ENCODE measurements around the gene TATDN2. TPM values are rescaled to one million over a fixed set of nuclear protein-coding genes. Genes with fewer than 3 reads are reported as not detected.

Gene TATDN2
- polyA plus RNA-seq, 3 donors from 2014 or later = 8.4 to 27.7 (median 10.6) TPM

DNA sequence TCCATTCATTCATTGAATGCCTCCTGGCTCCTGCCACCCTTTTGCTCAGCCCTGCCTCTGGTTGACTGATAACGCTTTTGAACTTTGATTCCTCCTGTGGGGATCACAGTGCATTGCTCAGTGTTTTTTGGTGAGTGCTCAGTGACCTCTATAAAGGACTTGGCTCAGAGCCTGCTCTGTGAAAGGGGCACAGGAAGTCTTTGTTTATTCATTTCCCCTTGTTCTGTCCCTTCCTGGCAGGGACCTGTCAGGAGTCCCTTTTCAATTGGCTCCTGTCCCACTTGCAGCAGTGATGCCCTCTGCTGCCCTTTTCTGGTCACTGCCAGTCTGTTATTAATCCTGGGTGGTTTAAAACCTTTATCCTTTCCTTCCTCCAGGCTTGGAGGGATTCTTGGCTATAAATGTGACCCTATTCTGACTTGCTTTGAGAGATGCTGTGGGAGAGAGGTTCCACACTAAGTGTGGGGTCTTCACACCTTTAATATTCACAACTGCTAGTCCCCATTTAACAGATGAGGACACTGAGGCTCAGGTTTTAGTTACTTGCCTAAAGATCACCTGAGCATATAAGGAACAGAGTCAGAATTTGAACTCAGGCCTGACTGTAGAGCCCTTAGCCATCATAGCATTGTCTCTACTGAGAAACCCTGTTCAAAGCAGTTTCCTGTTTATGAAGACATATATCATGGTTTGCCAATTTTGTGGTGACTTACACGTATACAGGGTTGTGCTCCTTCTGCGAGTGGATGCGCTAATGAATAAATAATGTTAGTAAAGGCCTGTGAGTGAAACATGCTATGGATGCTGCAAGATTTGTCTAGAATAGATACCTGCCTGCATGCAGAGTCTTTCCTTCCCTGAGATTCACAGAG lies 23.2 kb upstream of the TATDN2 start:
- Mint-ChIP-seq H3K27me3 (ENCODE audit: low read depth in 3 of 3) (peaks cover 0 to 4% (median 3%) of the 10 kb centered on the region in 3 donors), H3K9me3 (no peaks in the 10 kb centered on the region), H3K4me1 (peaks cover 61 to 71% of the 10 kb centered on the region in 2 donors), H3K4me3 (peak overlapping the region; percentile 48 to 74 (median 59)), H3K36me3 (peaks cover 15 to 48% (median 21%) of the 10 kb centered on the region in 3 donors), H3K27ac (peak overlapping the region; percentile 70 to 88 (median 83))
- peak; percentile 57 to 64 (median 61) for DNase-seq

DNA sequence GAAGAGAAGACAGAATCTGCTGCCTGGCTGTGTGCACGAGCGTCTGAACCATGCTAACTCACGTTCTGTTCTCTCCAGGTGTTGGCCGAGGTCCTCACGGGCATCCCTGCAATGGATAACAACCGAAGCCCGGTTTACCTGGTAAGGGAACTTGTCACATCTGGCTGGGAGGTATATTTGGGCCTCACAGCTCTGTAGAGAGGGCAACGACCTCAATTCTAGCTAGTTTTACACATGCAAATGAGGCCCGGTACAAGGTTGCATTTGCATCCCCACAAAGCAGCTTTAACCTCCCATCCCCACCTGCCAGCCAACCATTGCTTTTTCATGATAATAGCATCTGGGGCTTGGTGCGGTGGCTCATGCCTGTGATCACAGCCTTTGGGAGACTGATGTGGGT lies 22.0 kb upstream of the TATDN2 start:
- Mint-ChIP-seq H3K27ac (no peak overlapping the region), H3K36me3 (peaks cover 15 to 45% (median 21%) of the 10 kb centered on the region in 3 donors), H3K4me3 (no peak overlapping the region), H3K27me3 (ENCODE audit: low read depth in 3 of 3) (peaks cover 0 to 3% (median 1%) of the 10 kb centered on the region in 3 donors), H3K4me1 (peaks cover 53 to 60% of the 10 kb centered on the region in 2 donors), H3K9me3 (no peaks in the 10 kb centered on the region)
- DNase-seq = no peak

DNA sequence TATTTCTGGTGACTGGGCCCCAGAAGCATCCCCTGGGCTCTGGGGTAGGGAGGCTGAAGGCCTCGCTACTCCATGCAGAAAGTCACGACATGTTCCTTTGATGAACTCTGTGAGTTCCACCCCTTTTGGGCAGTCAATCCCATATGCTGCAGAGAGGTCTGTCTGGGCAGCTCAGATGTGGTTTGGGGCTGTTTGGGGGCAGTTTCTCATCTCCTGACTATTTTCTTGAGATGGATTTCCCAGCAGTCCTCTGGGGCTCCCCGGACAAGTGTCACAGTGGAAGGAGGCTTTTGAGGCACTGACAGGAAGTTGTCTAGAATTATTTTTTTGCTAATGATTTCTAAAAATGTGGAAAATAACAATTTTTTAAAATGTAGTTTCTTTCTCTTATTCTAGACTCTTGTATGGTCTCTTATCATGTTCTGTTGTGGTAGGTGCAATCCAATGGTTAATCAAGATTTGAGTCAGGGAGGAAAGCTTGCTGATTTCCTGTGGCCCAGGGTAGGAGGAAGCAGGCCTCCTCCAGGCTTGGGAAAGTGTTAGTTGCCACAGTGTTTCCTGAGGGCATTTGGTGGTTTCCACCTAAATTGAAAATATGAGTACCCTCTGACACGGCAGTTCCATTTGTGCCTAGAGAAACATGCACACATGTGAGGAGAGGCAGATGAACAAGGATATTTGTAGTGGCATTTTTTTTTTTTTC lies 19.9 kb upstream of the TATDN2 start:
- Mint-ChIP-seq H3K36me3 (peaks cover 17 to 41% (median 24%) of the 10 kb centered on the region in 3 donors), H3K9me3 (no peaks in the 10 kb centered on the region), H3K4me1 (peaks cover 37 to 45% of the 10 kb centered on the region in 2 donors), H3K27ac (peak overlapping the region; percentile 56 to 91 (median 78)), H3K27me3 (ENCODE audit: low read depth in 3 of 3) (peaks cover 0 to 3% (median 1%) of the 10 kb centered on the region in 3 donors), H3K4me3 (peak overlapping the region in 1 of 5 donors; percentile 37)
- DNase-seq = peak in 1 of 3 donors; percentile 9

DNA sequence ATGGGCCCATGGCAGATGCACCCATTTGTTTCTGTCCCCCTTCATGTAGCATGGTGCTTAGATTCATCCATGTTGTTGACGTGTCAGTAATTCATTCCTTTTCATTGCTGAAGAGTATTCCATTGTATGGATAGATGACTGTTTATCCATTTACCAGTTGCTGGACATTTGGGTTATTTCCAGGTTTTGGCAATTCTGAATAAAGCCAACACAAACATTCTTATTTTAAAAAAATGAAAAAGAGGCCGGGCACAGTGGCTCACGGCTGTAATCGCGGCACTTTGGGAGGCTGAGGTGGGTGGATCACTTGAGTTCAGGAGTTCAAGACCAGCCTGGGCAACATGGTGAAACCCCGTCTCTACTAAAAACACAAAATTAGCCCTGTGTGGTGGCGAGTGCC lies 18.7 kb upstream of the TATDN2 start:
- Mint-ChIP-seq H3K4me3 (no peak overlapping the region), H3K9me3 (no peaks in the 10 kb centered on the region), H3K36me3 (peaks cover 13 to 39% (median 18%) of the 10 kb centered on the region in 3 donors), H3K4me1 (peaks cover 27 to 33% of the 10 kb centered on the region in 2 donors), H3K27me3 (ENCODE audit: low read depth in 3 of 3) (peaks cover 0 to 4% (median 3%) of the 10 kb centered on the region in 3 donors), H3K27ac (peak overlapping the region in 5 of 6 donors; percentile 38 to 88 (median 73))
- DNase-seq = no peak

DNA sequence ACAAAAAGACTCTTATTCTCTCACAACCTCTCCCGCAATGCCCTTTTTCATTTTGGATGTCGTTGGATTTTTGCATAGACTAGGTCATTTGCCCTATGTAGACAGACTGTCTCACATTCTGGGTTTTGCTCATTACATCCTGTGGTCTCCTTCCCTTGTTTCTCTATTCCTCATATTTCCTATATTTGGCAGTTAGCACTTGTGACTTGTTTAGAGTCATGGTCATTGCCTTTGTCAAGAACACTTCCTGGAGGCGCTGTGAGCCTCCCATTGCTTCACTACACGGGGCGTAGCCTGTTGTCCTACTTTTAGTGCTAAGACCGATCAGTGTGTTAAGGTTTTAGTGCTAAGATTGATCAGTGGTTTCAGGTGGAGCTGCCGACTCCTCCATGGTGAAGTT lies 16.1 kb upstream of the TATDN2 start:
- no peaks in the 10 kb centered on the region for H3K9me3 Mint-ChIP-seq
- H3K27me3 Mint-ChIP-seq (ENCODE audit: low read depth in 3 of 3) = peaks cover 1 to 6% (median 2%) of the 10 kb centered on the region in 3 donors
- peaks cover 24 to 28% of the 10 kb centered on the region in 2 donors for H3K4me1 Mint-ChIP-seq
- H3K36me3 Mint-ChIP-seq = peaks cover 17 to 46% (median 19%) of the 10 kb centered on the region in 3 donors
- no peak overlapping the region for H3K4me3 Mint-ChIP-seq
- no peak for DNase-seq
- H3K27ac Mint-ChIP-seq = peak overlapping the region in 3 of 6 donors; percentile 14 to 60 (median 51)

DNA sequence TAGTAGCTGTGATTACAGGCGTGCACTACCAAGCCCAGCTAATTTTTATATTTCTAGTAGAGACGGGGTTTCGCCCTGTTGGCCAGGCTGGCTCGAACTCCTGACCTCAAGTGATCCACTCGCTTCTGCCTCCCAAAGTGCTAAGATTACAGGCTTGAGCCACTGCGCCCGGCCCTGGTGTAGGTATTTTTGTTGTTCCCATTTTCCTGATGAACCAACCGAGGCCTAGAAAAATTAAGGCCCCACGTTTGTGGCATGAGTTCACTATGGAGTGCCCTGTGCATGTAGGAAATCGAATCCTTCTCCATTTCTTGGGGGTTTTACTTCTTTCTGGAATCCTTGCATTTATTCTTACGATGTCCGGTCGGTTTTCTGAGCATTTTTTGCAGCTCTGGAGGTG lies 14.3 kb upstream of the TATDN2 start:
- H3K27me3 Mint-ChIP-seq (ENCODE audit: low read depth in 3 of 3) = peaks cover 2 to 9% (median 7%) of the 10 kb centered on the region in 3 donors
- H3K9me3 Mint-ChIP-seq = no peaks in the 10 kb centered on the region
- peak overlapping the region in 1 of 6 donors; percentile 28 for H3K27ac Mint-ChIP-seq
- H3K36me3 Mint-ChIP-seq = peaks cover 24 to 54% (median 27%) of the 10 kb centered on the region in 3 donors
- DNase-seq = no peak
- peaks cover 29 to 35% of the 10 kb centered on the region in 2 donors for H3K4me1 Mint-ChIP-seq
- no peak overlapping the region for H3K4me3 Mint-ChIP-seq

DNA sequence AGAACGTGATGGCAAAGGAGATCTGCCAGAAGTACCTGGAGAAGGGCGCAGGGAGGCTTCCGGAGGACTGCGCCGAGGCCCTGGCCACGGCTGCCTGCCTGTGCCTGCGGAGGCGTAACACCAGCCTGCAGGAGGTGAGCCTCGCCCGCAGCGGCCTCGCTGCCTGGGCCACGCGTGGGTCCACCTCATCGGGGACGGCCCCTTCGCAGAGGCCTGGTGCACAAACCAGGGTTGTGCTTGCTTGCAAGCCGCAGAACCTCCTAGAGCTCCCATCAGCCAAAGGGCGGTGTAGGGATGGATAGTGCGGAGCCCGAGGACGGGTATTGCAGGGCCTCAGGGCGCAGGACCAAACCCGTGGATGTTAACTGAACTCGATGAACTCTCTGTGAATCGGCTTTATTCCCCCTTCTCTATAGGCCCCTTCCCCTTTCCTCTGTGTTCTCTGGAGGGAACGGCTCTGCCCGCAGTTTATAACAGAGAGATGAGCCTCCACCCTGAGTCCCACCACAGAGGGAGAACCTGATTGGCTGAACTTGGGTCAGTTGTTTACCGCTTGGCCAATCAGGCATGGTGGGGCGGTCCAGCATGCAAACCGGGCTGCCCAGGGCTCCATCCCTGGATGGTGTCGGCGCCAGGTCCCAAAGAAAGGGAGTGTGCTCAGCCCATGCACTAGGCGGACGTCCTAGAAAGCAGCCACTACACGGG lies 13.6 kb upstream of the TATDN2 start:
- H3K9me3 Mint-ChIP-seq = no peaks in the 10 kb centered on the region
- H3K27ac Mint-ChIP-seq = peak overlapping the region in 1 of 6 donors; percentile 20
- peaks cover 0 to 9% (median 9%) of the 10 kb centered on the region in 3 donors for H3K27me3 Mint-ChIP-seq (ENCODE audit: low read depth in 3 of 3)
- H3K4me1 Mint-ChIP-seq = peaks cover 30 to 37% of the 10 kb centered on the region in 2 donors
- no peak overlapping the region for H3K4me3 Mint-ChIP-seq
- no peak for DNase-seq
- peaks cover 26 to 55% (median 26%) of the 10 kb centered on the region in 3 donors for H3K36me3 Mint-ChIP-seq

DNA sequence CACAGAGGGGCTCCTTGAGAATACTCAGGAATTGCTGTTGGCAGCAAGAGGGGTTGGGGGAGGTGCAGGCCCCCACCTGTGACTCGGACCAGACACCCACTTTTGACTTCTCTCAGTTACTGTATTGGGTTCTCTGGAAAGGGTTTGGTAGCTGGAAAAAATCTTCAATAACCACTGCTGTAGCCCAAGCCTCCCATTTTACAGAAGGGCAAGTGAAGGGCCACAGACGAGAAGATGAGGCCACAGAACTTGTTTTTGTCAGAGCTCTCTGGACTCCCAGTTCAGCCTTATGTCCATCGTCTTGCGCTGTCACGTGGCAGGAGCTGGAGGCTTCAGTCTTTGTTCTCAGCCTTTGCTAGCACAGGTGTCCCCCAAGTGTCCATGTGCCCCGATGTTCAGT lies 12.7 kb upstream of the TATDN2 start:
- Mint-ChIP-seq H3K36me3 (peaks cover 26 to 52% (median 26%) of the 10 kb centered on the region in 3 donors), H3K9me3 (no peaks in the 10 kb centered on the region), H3K27me3 (ENCODE audit: low read depth in 3 of 3) (peaks cover 0 to 9% (median 9%) of the 10 kb centered on the region in 3 donors), H3K27ac (peak overlapping the region in 3 of 6 donors; percentile 20 to 87 (median 40)), H3K4me1 (peaks cover 35 to 38% of the 10 kb centered on the region in 2 donors), H3K4me3 (no peak overlapping the region)
- no peak for DNase-seq

DNA sequence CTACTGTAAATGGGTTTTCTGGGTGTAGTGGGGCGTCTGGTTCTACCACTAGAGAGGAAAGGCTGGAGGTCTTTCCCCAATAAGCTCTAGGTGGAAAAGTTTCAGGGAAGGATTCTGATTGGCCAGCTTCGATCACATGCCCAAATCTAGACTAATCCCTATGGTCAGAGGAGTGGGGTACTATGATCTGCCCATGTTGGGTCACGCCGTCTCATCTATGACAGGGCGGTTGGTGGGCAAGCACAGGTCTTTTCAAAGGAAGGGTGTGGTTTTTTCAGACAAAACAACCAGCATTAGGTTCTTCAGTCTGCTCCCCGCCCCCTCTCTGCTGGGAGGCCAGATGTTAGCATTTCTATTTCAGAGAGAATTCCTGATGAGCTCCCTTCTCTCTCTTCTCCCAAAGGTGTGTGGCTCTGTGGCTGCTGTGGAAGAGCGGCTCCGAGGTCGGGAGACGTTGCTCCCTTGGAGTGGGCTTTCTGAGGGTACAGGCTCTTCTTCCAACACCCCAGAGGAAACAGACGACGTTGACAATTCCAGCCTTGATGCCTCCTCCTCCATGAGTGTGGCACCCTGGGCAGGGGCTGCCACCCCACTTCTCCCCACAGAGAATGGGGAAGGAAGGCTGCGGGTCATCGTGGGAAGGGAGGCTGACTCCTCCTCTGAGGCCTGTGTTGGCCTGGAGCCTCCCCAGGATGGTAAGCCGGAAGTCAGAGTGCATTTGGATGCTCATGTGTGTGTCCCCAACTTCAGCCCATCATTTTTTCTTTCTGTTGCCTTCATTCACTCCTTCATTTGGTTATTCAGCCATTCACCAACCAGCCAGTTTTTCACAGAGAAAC lies 9.7 kb upstream of the TATDN2 start:
- peak overlapping the region; percentile 95 to 99 (median 98) for H3K27ac Mint-ChIP-seq
- peaks cover 56 to 62% of the 10 kb centered on the region in 2 donors for H3K4me1 Mint-ChIP-seq
- peaks cover 24 to 51% (median 25%) of the 10 kb centered on the region in 3 donors for H3K36me3 Mint-ChIP-seq
- peak; percentile 61 to 65 (median 63) for DNase-seq
- peaks cover 5 to 17% (median 10%) of the 10 kb centered on the region in 3 donors for H3K27me3 Mint-ChIP-seq (ENCODE audit: low read depth in 3 of 3)
- H3K9me3 Mint-ChIP-seq = no peaks in the 10 kb centered on the region
- H3K4me3 Mint-ChIP-seq = peak overlapping the region; percentile 63 to 83 (median 74)

DNA sequence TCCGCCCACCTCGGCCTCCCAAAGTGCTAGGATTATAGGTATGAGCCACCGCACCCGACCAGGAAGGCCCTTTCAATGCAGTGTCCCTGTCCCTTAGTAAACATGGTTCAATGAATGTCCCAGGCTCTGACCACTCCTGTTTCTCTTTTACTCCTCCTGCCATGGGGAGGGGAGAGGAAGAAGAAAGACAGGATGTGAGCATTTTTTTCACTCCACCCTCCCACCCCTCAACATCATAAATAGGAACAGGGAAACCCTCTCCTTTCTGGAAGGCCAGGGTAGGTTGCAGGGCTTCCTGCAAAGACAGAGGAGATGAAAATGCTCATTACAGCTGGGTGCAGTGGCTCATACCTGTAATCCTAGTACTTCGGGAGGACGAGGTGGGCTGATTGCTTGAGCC lies 7.5 kb upstream of the TATDN2 start:
- Mint-ChIP-seq H3K9me3 (peaks cover 0 to 14% (median 9%) of the 10 kb centered on the region in 6 donors), H3K4me1 (peaks cover 66 to 67% of the 10 kb centered on the region in 2 donors), H3K27me3 (ENCODE audit: low read depth in 3 of 3) (peaks cover 7 to 17% (median 8%) of the 10 kb centered on the region in 3 donors), H3K36me3 (peaks cover 40 to 60% (median 43%) of the 10 kb centered on the region in 3 donors), H3K27ac (peak overlapping the region in 5 of 6 donors; percentile 59 to 99 (median 93)), H3K4me3 (peak overlapping the region in 4 of 5 donors; percentile 26 to 38 (median 27))
- no peak for DNase-seq

DNA sequence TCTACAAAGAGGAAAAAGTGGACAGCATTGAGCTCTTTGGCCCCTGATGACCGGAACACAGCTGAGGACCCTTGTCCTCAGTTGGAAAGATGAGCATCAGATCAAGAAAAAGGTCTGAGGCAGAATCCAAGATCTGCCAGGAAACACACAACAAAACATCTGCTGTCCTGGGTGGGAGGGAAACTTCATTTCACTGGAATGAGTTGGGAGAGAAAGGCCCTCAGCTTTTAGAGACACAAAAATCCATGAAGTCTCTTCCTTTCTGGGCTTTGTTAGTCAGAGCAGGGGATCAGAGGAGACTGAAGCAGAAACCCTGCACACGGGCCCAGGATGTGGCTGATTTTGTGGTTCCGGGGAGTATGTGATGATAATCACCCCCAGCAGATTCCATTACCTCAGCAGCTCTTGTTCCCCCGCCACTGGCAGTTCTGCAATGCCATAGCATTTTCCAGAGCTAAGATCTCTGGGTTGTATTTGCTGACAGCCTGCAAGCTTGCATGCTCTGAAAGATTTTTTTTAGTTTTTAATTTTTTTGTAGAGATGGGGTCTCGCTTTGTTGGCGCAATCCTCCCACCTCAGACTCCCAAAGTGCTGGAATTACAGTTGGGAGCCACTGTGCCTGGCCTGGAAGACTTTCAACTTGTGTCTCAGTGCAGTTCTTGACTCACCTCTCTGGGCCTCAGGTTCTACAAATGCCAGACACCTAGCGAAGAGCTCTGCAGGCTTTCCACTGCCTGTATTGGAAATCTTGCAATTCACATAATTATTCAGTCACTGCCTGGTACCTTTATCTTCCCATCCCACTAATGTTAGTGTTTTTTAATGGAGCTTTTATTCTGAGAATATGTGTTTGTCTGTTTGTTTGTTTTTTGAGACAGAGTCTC lies 5.8 kb upstream of the TATDN2 start:
- Mint-ChIP-seq H3K9me3 (peaks cover 0 to 14% (median 11%) of the 10 kb centered on the region in 6 donors), H3K27ac (peak overlapping the region; percentile 88 to 99 (median 94)), H3K27me3 (ENCODE audit: low read depth in 3 of 3) (peaks cover 4 to 15% (median 8%) of the 10 kb centered on the region in 3 donors), H3K36me3 (peaks cover 35 to 55% (median 44%) of the 10 kb centered on the region in 3 donors), H3K4me3 (peak overlapping the region; percentile 74 to 91 (median 78)), H3K4me1 (peaks cover 61 to 62% of the 10 kb centered on the region in 2 donors)
- DNase-seq = peak; percentile 77 to 81 (median 80)
